Peyer's patch (tissue), 4 donors: ENCODE data around the gene GHRH.

Source experiments
- CTCF ChIP-seq, 6 experiments: fragments of 450-650 bp in 4 of 6; fragments of 200-600 bp in 2 of 6; sonication (generic) in 1 of 6; IDR thresholded peaks; one replicate each; pipeline ENCODE4 v1.5.1; 2017 to 2019; ENCODE audit warnings: antibody characterized with exemption in 6 of 6, mild to moderate bottlenecking in 3 of 6, moderate library complexity in 1 of 6
- POLR2A ChIP-seq, 2 donors: fragments of 450-650 bp; IDR thresholded peaks; one replicate each; pipeline ENCODE4 v1.5.1; 2017; ENCODE audit warnings: antibody characterized with exemption in 2 of 2, mild to moderate bottlenecking in 2 of 2, moderate library complexity in 2 of 2

- TF ChIP-seq CTCF (IDR thresholded peaks at IDR 0.05) = no peak
- TF ChIP-seq POLR2A (IDR thresholded peaks at IDR 0.05) = no peak
Observed at GRCh38 chr20:37238426-37238825, 23.2 kb downstream of the GHRH start.
